Loucy (cell line): ENCODE results near the gene ZNF831.

Experiments used
- H2AFZ ChIP-seq: fragments of 200-600 bp; sonication (generic); 2 replicates; pipeline ENCODE4 v1.6.0; 2016; ENCODE audit warnings: antibody characterized with exemption, mild to moderate bottlenecking, low read length, moderate library complexity
- H3F3A ChIP-seq: fragments of 200-600 bp; 2 replicates; pipeline ENCODE4 v1.6.0; 2016; ENCODE audit warnings: antibody characterized with exemption, low read depth, mild to moderate bottlenecking
- H3K27me3 ChIP-seq: fragments of 200-600 bp; sonication (generic); 2 replicates; pipeline ENCODE4 v1.6.1; 2014; ENCODE audit warnings: low read length, mild to moderate bottlenecking; ENCODE audit not compliant: insufficient read depth, poor library complexity, severe bottlenecking
- H3K36me3 ChIP-seq: fragments of 200-600 bp; sonication (generic); 2 replicates; pipeline ENCODE4 v1.6.1; 2016; ENCODE audit warnings: low read length; ENCODE audit not compliant: insufficient read depth
- H3K4me1 ChIP-seq: fragments of 200-600 bp; sonication (generic); 2 replicates; pipeline ENCODE4 v1.5.1; 2014; ENCODE audit warnings: low read length, mild to moderate bottlenecking; ENCODE audit not compliant: insufficient read depth, poor library complexity, severe bottlenecking
- H3K4me2 ChIP-seq: fragments of 200-600 bp; sonication (generic); 2 replicates; pipeline ENCODE4 v1.6.0; 2014; ENCODE audit warnings: antibody characterized with exemption, low read length, low read depth, mild to moderate bottlenecking; ENCODE audit not compliant: poor library complexity, severe bottlenecking
- H3K4me3 ChIP-seq: fragments of 200-600 bp; sonication (generic); 2 replicates; pipeline ENCODE4 v1.5.1; 2014; ENCODE audit warnings: low read length, mild to moderate bottlenecking, mixed read lengths; ENCODE audit not compliant: poor library complexity, severe bottlenecking
- H3K79me2 ChIP-seq: fragments of 200-600 bp; sonication (generic); 2 replicates; pipeline ENCODE4 v1.6.1; 2014; ENCODE audit warnings: low read length; ENCODE audit not compliant: insufficient read depth
- H3K9ac ChIP-seq: fragments of 200-600 bp; sonication (generic); 2 replicates; pipeline ENCODE4 v1.6.0; 2014; ENCODE audit warnings: mild to moderate bottlenecking, low read depth, low read length, moderate library complexity; ENCODE audit not compliant: poor library complexity, severe bottlenecking
- H3K9me2 ChIP-seq: fragments of 200-600 bp; sonication (generic); replicated peaks from 2 replicates; pipeline ENCODE4 v1.6.1; 2016; ENCODE audit warnings: low read depth, low read length, mixed read lengths
- H3K9me3 ChIP-seq: fragments of 200-600 bp; sonication (generic); 2 replicates; pipeline ENCODE4 v1.6.1; 2014; ENCODE audit warnings: mild to moderate bottlenecking, antibody characterized with exemption, low read length, low read depth; ENCODE audit not compliant: insufficient read depth
- H4K20me1 ChIP-seq: fragments of 200-600 bp; sonication (generic); 2 replicates; pipeline ENCODE4 v1.6.0; 2014; ENCODE audit warnings: antibody characterized with exemption, low read length, mild to moderate bottlenecking; ENCODE audit not compliant: insufficient read depth, poor library complexity, severe bottlenecking
- CTCF ChIP-seq: fragments of 200-600 bp; sonication (generic); conservative IDR thresholded peaks from 2 replicates; pipeline ENCODE4 v1.5.1; 2014; ENCODE audit warnings: mild to moderate bottlenecking, antibody characterized with exemption, low read length
- EZH2phosphoT487 ChIP-seq: fragments of 200-600 bp; IDR thresholded peaks from 2 replicates; pipeline ENCODE4 v1.6.1; 2018; ENCODE audit warnings: antibody characterized with exemption, mild to moderate bottlenecking, moderate library complexity, borderline replicate concordance

Gene ZNF831

GRCh38 chr20:59127839-59128238, 35.8 kb upstream of the ZNF831 start:
- Histone ChIP-seq H3K4me1 (no peaks in the 10 kb centered on the region), H3K27me3 (no peaks in the 10 kb centered on the region), H3K79me2 (no peaks in the 10 kb centered on the region), H3K9me3 (no peaks in the 10 kb centered on the region), H3K9me2 (no peaks in the 10 kb centered on the region), H3K9ac (no peak overlapping the region), H2AFZ (no peak overlapping the region), H3K36me3 (no peaks in the 10 kb centered on the region), H3K4me2 (no peak overlapping the region), H3F3A (no peaks in the 10 kb centered on the region), H4K20me1 (no peaks in the 10 kb centered on the region), H3K4me3 (no peak overlapping the region)
- TF ChIP-seq EZH2phosphoT487: no peak
- TF ChIP-seq CTCF: no peak

GRCh38 chr20:59131551-59132285, 31.9 kb upstream of the ZNF831 start:
- H3K79me2 ChIP-seq: no peaks in the 10 kb centered on the region
- H3K27me3 ChIP-seq: no peaks in the 10 kb centered on the region
- no peak for TF ChIP-seq CTCF
- no peak for TF ChIP-seq EZH2phosphoT487

GRCh38 chr20:59134182-59134581, 29.4 kb upstream of the ZNF831 start:
- H3K4me1 ChIP-seq: no peaks in the 10 kb centered on the region
- no peaks in the 10 kb centered on the region for H3K79me2 ChIP-seq
- no peak overlapping the region for H3K9ac ChIP-seq
- no peak overlapping the region for H2AFZ ChIP-seq
- no peaks in the 10 kb centered on the region for H4K20me1 ChIP-seq
- H3K36me3 ChIP-seq: no peaks in the 10 kb centered on the region
- H3K9me3 ChIP-seq: no peaks in the 10 kb centered on the region
- no peak overlapping the region for H3K4me2 ChIP-seq
- no peaks in the 10 kb centered on the region for H3K27me3 ChIP-seq
- no peaks in the 10 kb centered on the region for H3F3A ChIP-seq
- TF ChIP-seq CTCF (no peak), EZH2phosphoT487 (no peak)
- no peak overlapping the region for H3K4me3 ChIP-seq
- H3K9me2 ChIP-seq: no peaks in the 10 kb centered on the region

More at GRCh38 chr20:59131551-59132285, 31.9 kb upstream of the ZNF831 start:
- H3K4me3 ChIP-seq: no peak overlapping the region
- H3K9me3 ChIP-seq: no peaks in the 10 kb centered on the region
- no peaks in the 10 kb centered on the region for H3F3A ChIP-seq
- H2AFZ ChIP-seq: no peak overlapping the region
- no peaks in the 10 kb centered on the region for H3K9me2 ChIP-seq
- H3K36me3 ChIP-seq: no peaks in the 10 kb centered on the region
- no peaks in the 10 kb centered on the region for H4K20me1 ChIP-seq
- H3K9ac ChIP-seq: no peak overlapping the region
- H3K4me2 ChIP-seq: no peak overlapping the region
- no peaks in the 10 kb centered on the region for H3K4me1 ChIP-seq
